GM10266 (cell line): Measurements from ENCODE around the gene ANP32A.

Source experiments
- DNase-seq: peaks from one replicate; pipeline ENCODE4 v3.0.0; 2012; ENCODE audit errors: extremely low spot score
- TF ChIP-seq, protein P1 (sequence below): IDR thresholded peaks from 2 replicates; pipeline ENCODE4 v1.5.1; 2012; ENCODE audit warnings: mild to moderate bottlenecking, low read depth; ENCODE audit not compliant: control insufficient read depth, insufficient read depth; ENCODE audit errors: missing control alignments

ANP32A gene

DNA sequence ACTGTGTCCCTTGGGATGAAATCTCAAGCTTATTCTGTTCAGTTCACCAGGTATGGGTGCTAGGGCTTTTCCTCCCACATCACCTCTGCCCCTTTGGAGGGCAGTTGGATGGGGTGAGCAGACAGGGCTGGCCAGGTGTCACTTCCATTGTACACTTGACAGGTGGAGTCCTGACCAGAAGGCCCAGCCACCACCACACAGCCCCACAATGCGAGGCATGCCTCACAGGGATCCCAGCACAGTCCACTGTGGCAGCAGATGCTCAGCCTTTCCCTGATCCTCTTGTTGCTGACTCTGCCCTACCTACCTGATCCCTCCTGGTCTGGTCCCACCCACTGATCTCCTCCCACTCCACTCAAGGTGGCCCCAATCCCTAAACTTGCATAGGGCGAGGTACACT, 88.2 kb downstream of the ANP32A start:
- no peak for DNase-seq
- TF ChIP-seq, protein P1, sequence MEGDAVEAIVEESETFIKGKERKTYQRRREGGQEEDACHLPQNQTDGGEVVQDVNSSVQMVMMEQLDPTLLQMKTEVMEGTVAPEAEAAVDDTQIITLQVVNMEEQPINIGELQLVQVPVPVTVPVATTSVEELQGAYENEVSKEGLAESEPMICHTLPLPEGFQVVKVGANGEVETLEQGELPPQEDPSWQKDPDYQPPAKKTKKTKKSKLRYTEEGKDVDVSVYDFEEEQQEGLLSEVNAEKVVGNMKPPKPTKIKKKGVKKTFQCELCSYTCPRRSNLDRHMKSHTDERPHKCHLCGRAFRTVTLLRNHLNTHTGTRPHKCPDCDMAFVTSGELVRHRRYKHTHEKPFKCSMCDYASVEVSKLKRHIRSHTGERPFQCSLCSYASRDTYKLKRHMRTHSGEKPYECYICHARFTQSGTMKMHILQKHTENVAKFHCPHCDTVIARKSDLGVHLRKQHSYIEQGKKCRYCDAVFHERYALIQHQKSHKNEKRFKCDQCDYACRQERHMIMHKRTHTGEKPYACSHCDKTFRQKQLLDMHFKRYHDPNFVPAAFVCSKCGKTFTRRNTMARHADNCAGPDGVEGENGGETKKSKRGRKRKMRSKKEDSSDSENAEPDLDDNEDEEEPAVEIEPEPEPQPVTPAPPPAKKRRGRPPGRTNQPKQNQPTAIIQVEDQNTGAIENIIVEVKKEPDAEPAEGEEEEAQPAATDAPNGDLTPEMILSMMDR, result no peak

GRCh38 chr15:68730976-68731897, 89.5 kb downstream of the ANP32A start:
- no peak for DNase-seq
- TF ChIP-seq, protein P1, result no peak

- peak; percentile 32 for DNase-seq
Measured at GRCh38 chr15:68730471-68730919, 90.2 kb downstream of the ANP32A start.

DNA sequence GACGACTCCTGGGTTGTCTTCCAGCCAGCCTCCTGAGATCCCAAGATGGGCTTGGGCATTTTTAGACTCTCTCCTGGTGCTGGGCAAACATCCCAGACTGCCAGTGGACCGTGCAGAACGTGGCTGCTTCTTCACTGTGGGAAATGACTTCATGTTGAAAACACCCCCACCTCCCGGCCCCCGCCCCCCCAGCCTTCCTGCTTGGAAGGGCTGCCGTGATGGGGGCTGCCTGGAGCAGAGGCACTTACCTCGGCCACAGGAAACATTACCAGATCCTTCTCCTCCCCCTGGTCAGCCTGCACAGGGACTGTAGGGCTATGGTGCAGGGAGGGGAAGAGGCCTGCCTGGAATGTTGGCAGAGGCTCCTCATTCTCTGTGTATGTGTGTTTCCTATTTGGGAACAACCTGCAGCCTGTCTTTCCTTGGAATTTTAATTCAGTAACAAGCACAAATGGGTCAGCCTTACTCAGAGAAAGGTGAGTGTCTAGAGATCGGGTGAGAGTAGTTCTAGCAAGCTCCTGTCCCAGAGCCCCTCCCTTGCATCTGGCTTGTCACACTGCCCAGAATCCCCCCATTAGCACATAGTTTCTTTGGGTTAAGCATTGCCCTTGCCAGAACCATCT, 90.8 kb downstream of the ANP32A start:
- no peak for DNase-seq
- TF ChIP-seq, protein P1, result no peak

More at GRCh38 chr15:68730471-68730919, 90.2 kb downstream of the ANP32A start:
- TF ChIP-seq, protein P1, result peak; percentile 41
